ENCODE data around the gene EEF1A2.

EEF1A2 gene

DNA sequence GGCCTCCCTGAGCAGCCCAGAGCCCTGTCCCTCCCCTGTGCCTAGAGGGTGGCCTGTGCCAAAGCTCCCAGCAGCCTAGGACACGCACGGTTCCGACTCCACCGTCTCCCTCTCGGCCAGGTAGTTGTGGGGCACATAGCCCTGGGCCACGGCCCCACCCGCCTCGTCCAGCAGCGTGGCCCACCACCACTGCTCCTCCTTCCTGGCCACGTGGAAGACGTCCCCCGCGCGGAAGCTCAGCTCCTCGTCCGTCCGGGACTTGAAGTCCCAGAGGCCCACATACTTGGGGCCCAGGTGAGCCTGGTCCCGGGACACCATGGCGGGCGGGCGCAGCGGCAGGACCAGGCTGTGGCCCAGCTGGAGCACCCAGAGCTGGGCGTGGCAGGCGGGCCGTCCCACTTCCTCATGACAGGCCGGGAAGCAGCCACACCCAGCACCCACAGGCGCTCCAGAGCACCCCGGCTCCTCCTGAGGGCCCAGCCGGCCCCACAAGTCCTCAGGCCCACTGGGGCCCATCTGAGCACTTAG lies 38.2 kb upstream of the EEF1A2 start, which contains the start of gene PTK6 (continued):
- no peak for TF ChIP-seq ZC3H10 (CRISPR knock-in tag; IDR thresholded peaks at IDR 0.05)
- no peak for TF ChIP-seq RARB (CRISPR knock-in tag; IDR thresholded peaks at IDR 0.05)
- TF ChIP-seq, protein P1, sequence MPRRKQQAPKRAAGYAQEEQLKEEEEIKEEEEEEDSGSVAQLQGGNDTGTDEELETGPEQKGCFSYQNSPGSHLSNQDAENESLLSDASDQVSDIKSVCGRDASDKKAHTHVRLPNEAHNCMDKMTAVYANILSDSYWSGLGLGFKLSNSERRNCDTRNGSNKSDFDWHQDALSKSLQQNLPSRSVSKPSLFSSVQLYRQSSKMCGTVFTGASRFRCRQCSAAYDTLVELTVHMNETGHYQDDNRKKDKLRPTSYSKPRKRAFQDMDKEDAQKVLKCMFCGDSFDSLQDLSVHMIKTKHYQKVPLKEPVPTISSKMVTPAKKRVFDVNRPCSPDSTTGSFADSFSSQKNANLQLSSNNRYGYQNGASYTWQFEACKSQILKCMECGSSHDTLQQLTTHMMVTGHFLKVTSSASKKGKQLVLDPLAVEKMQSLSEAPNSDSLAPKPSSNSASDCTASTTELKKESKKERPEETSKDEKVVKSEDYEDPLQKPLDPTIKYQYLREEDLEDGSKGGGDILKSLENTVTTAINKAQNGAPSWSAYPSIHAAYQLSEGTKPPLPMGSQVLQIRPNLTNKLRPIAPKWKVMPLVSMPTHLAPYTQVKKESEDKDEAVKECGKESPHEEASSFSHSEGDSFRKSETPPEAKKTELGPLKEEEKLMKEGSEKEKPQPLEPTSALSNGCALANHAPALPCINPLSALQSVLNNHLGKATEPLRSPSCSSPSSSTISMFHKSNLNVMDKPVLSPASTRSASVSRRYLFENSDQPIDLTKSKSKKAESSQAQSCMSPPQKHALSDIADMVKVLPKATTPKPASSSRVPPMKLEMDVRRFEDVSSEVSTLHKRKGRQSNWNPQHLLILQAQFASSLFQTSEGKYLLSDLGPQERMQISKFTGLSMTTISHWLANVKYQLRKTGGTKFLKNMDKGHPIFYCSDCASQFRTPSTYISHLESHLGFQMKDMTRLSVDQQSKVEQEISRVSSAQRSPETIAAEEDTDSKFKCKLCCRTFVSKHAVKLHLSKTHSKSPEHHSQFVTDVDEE (CRISPR knock-in tag; IDR thresholded peaks at IDR 0.05), result no peak
- no peak for TF ChIP-seq ESRRG (CRISPR knock-in tag; IDR thresholded peaks at IDR 0.05)

DNA sequence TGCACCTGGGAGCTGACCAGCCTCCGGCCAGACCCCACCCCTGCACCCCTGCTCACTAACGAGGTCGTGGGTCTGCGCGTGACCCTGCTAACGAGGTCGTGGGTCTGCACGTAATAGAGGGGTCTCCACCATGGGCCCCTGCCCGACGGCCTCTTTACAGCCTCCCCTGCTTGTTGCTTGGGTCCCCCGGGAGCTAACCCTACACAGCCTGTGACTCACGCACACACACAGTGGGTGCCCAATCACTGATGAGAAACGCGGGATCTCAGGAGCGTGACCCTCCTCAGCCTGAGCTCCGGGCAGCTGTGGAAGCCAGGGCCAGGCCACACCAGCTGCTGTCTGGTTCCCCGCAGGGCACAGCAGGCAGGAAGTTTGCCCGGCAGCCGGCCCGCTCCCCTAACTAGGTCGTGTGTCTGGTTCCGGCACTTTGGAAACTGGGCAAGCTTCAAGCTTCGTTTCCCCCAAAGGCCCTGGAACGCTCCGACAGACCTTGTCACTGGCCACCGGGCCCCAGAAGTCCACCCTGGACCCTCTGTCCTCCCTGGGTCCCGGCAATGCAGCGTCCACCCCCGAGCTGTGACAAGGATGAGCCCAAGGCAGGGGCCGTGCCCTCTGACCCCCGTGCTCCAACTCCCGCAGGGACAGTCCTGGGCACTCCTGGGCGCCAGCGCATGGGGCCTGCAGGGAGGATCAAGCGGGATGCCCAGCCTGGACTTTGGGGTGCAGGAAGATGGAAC lies 37.5 kb upstream of the EEF1A2 start:
- TF ChIP-seq, protein P2, sequence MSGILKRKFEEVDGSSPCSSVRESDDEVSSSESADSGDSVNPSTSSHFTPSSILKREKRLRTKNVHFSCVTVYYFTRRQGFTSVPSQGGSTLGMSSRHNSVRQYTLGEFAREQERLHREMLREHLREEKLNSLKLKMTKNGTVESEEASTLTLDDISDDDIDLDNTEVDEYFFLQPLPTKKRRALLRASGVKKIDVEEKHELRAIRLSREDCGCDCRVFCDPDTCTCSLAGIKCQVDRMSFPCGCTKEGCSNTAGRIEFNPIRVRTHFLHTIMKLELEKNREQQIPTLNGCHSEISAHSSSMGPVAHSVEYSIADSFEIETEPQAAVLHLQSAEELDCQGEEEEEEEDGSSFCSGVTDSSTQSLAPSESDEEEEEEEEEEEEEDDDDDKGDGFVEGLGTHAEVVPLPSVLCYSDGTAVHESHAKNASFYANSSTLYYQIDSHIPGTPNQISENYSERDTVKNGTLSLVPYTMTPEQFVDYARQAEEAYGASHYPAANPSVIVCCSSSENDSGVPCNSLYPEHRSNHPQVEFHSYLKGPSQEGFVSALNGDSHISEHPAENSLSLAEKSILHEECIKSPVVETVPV (CRISPR knock-in tag; IDR thresholded peaks at IDR 0.05), result no peak
- peak; percentile 16; the same call in 1 of the 2 replicates for TF ChIP-seq TCF4 (CRISPR knock-in tag; IDR thresholded peaks at IDR 0.05; ENCODE audit: borderline replicate concordance)
- ATAC-seq, result no peak; the same call in 2 of the 3 replicates

DNA sequence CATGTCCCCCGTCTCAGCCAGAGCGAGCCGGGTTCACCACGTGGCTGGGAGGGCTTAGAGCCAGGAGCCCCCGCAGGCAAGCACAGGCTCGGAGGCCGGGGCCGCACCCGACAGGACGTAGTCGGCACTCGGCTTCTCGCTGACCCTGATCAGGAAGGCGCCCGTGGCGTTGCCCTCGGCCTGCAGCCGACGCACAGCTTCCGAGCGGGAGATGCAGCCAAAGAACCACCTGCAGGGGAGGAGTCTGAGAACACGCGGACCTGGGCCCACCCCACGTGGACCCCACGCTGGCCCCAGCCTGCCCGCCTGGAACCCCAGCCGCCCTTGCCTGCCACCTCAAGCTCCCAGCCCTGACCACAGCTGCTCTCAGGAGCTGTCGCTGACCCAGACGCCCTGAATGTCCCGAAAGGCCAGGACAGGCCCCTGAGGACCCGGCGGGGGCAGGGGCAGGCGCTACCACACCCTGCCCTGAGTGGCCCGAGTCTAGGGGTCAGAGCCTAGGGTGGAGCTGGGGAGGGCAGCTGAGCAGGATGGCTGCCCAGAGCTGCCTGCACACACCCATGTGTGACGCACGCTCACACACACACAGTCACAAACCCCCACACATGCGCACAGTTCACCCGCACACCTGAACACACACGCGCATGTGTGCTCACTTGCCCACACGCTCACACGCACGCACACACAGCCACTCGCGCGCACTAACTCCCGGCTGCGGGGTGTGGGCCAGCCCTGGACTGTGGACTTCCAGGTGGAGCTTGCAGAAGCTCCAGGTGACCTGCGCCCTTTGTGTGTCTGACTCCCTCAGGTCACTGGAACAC lies 36.2 kb upstream of the EEF1A2 start:
- no peak for ATAC-seq

DNA sequence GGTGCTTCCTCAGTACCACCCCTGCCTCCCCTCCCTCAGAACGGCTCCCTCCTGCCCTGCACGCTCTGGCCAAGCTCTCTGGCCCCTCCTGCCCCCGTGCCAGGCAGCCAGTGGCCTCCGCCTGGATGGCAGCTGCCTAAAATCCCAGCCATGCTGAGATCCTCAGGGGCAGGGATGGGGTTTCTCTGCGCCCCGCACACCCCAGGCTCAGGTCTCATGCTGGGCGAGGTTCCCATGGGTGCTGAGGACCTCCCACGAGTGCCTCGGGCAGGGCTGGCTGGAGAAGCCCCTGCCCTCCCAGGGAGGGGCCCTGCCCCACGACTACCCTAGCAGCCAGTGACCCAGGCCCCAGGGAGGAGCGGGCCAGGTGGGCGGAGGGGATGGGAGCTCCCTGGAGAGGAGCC lies 35.5 kb upstream of the EEF1A2 start:
- TF ChIP-seq SNAI2 (CRISPR knock-in tag; IDR thresholded peaks at IDR 0.05), result no peak
- no peak for TF ChIP-seq ESRRG (CRISPR knock-in tag; IDR thresholded peaks at IDR 0.05)
- no peak for TF ChIP-seq ZNF565 (CRISPR knock-in tag; conservative IDR thresholded peaks at IDR 0.05; ENCODE audit: low read depth)
- TF ChIP-seq BACH2 (CRISPR knock-in tag; IDR thresholded peaks at IDR 0.05; ENCODE audit: borderline replicate concordance), result no peak
- no peak for TF ChIP-seq ZNF70 (CRISPR knock-in tag; IDR thresholded peaks at IDR 0.05)
- no peak for ATAC-seq

More for the DNA sequence above, 36.2 kb upstream of the EEF1A2 start:
- TF ChIP-seq, protein P1 (CRISPR knock-in tag; IDR thresholded peaks at IDR 0.05), result no peak
- no peak for TF ChIP-seq ISL1 (CRISPR knock-in tag; IDR thresholded peaks at IDR 0.05)
- TF ChIP-seq OSR1 (CRISPR knock-in tag; IDR thresholded peaks at IDR 0.05), result no peak
- no peak for TF ChIP-seq ZNF70 (CRISPR knock-in tag; IDR thresholded peaks at IDR 0.05)
- TF ChIP-seq ZNF565 (CRISPR knock-in tag; conservative IDR thresholded peaks at IDR 0.05; ENCODE audit: low read depth), result no peak
- TF ChIP-seq, protein P3, sequence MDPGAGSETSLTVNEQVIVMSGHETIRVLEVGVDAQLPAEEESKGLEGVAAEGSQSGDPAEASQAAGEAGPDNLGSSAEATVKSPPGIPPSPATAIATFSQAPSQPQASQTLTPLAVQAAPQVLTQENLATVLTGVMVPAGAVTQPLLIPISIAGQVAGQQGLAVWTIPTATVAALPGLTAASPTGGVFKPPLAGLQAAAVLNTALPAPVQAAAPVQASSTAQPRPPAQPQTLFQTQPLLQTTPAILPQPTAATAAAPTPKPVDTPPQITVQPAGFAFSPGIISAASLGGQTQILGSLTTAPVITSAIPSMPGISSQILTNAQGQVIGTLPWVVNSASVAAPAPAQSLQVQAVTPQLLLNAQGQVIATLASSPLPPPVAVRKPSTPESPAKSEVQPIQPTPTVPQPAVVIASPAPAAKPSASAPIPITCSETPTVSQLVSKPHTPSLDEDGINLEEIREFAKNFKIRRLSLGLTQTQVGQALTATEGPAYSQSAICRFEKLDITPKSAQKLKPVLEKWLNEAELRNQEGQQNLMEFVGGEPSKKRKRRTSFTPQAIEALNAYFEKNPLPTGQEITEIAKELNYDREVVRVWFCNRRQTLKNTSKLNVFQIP (CRISPR knock-in tag; IDR thresholded peaks at IDR 0.05; ENCODE audit: borderline replicate concordance, low read depth), result no peak
- TF ChIP-seq TCF4 (CRISPR knock-in tag; IDR thresholded peaks at IDR 0.05; ENCODE audit: borderline replicate concordance), result no peak
- TF ChIP-seq PPARA (CRISPR knock-in tag; IDR thresholded peaks at IDR 0.05; ENCODE audit: borderline replicate concordance), result no peak
- no peak for TF ChIP-seq ZNF8 (CRISPR knock-in tag; IDR thresholded peaks at IDR 0.05)
- no peak for TF ChIP-seq GLIS3 (CRISPR knock-in tag; IDR thresholded peaks at IDR 0.05)
- no peak for TF ChIP-seq ARNTL (CRISPR knock-in tag; IDR thresholded peaks at IDR 0.05; ENCODE audit: borderline replicate concordance, low read depth)
- no peak for TF ChIP-seq RARB (CRISPR knock-in tag; IDR thresholded peaks at IDR 0.05)
- no peak for TF ChIP-seq CSDC2 (CRISPR knock-in tag; IDR thresholded peaks at IDR 0.05)
- no peak for TF ChIP-seq BACH2 (CRISPR knock-in tag; IDR thresholded peaks at IDR 0.05; ENCODE audit: borderline replicate concordance)
- no peak for TF ChIP-seq ZFP30 (CRISPR knock-in tag; IDR thresholded peaks at IDR 0.05)

Measured in SK-N-SH treated with all-trans-retinoic acid at 6 μM for 48 hours (cell line).